HepG2 (cell line): Measurements from ENCODE around the gene ENG. TPM values are rescaled to one million over a fixed set of nuclear protein-coding genes. Genes with fewer than 3 reads are reported as not detected.

Source experiments
- ATF4 ChIP-seq, 2 experiments: fragments of 450-650 bp in 1 of 2; sonication (generic) in 1 of 2; formaldehyde crosslinking; IDR thresholded peaks; 2 replicates each; pipeline versions ENCODE4 v1.5.0 to v1.8.0; 2020 to 2022; ENCODE audit warnings: mild to moderate bottlenecking in 1 of 2, missing genetic modification reagents in 1 of 2
- BORCS8-MEF2B ChIP-seq: sonication (generic); formaldehyde crosslinking; IDR thresholded peaks from 2 replicates; pipeline ENCODE4 v1.8.0; 2022; ENCODE audit warnings: mild to moderate bottlenecking, missing genetic modification reagents
- KIAA2018 ChIP-seq: sonication (generic); formaldehyde crosslinking; IDR thresholded peaks from 2 replicates; pipeline ENCODE4 v1.5.0; 2020; ENCODE audit warnings: mild to moderate bottlenecking, missing genetic modification reagents, borderline replicate concordance
- TSC22D2 ChIP-seq: sonication (generic); formaldehyde crosslinking; IDR thresholded peaks from 2 replicates; pipeline ENCODE4 v1.5.1; 2020; ENCODE audit warnings: missing genetic modification reagents, mild to moderate bottlenecking, borderline replicate concordance
- ZNF672 ChIP-seq: sonication (generic); formaldehyde crosslinking; IDR thresholded peaks from 2 replicates; pipeline ENCODE4 v1.8.1; 2022; ENCODE audit warnings: missing genetic modification reagents
- polyA plus RNA-seq, 8 experiments: library from polyadenylated mRNA; depleted of rRNA in 3 of 8; stranded (reverse) in 7 of 8; unstranded in 1 of 8; fragments of >200 nt; fragmentation: Illumina TruSeq in 4 of 8; extraction: Trizol in 4 of 8; gene quantifications; 2 replicates each; pipeline versions ENCODE4 v1.2.1 to v1.2.3, GENCODE V29; 2011 to 2016; ENCODE audit warnings: low read depth in 4 of 8, missing spikeins in 1 of 8, mixed read lengths in 1 of 8; ENCODE audit not compliant: insufficient read depth in 1 of 8
- total RNA-seq, 5 experiments: library from RNA; depleted of rRNA; stranded (reverse); fragments of >200 nt; fragmentation: Illumina TruSeq; extraction: Trizol; gene quantifications; 2 replicates each; pipeline ENCODE4 v1.2.3, GENCODE V29; 2016; ENCODE audit warnings: low read depth in 1 of 5

Gene ENG
- total and polyA plus RNA-seq, 2 of the 13 experiments (the other 11 are each of a cell fraction or from before 2014, with no cell fraction given): 0.02 to 1.1 TPM

GRCh38 chr9:127860260-127860659 is 5.8 kb upstream of the ENG start (continued):
- TF ChIP-seq KIAA2018 (no peak), TSC22D2 (CRISPR knock-in tag) (no peak), ZNF672 (CRISPR knock-in tag) (no peak), BORCS8-MEF2B (CRISPR knock-in tag) (no peak), ATF4 (CRISPR knock-in tag; IDR thresholded peaks at IDR 0.05) (no peak)
